LoVo (cell line): Measurements from ENCODE around the gene ATP6V0B.
A peak's percentile ranks its signal among the peaks of the same experiment; 100 is the strongest.

Source experiments
- DNase-seq: peaks from one replicate; pipeline ENCODE4 v3.0.0-alpha.2; 2016; ENCODE audit warnings: low spot score

ATP6V0B gene

DNA sequence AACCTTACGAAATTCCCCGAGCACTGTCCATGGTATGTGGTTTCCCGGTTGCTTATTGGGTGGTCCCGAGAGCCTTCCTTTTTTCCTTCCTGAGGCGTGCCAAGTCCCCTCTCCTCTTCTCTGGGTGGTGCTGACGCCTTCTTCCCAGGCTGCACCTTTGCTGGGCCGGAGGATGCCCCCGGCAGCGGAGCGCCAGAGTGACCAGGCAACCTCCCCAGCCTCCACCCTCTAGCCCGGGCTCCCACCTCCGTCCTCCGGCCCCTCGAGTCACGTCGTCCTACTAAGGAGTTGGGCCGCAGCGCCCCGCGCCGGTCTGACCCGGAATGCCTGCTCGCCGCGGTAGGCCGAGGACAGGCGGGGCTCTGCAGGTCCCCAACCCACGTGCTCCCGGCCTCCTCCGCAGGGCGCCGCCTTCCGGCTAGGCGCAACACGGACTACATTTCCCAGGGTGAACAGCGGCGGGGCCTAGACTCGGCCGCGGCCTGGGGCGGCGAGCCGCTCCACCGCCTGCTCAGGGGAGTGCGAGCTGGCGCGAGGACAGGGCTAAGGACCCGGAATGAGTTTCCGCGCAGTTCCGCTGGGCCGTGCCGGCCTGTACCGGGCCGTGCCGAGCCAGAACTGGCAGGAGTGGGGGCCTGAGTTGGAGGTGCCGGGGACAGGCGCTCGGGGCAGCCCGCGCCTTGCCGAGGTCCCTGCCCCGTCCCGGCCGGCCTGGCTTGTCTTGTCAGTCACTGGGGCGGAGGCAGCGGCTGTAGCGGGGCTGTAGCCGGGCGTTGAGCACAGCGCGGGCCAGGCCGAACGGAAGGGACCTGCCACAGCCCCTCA is 28.3 kb upstream of the ATP6V0B start, which contains the start of gene IPO13:
IPO13 (plus strand) TSS at position 715 of the 825 bp plus-strand sequence. CDS start 651 bp downstream, outside the sequence.
- DNase-seq = peak; percentile 95

GRCh38 chr1:43947061-43947873 is 27.5 kb upstream of the ATP6V0B start:
- no peak for DNase-seq

DNA sequence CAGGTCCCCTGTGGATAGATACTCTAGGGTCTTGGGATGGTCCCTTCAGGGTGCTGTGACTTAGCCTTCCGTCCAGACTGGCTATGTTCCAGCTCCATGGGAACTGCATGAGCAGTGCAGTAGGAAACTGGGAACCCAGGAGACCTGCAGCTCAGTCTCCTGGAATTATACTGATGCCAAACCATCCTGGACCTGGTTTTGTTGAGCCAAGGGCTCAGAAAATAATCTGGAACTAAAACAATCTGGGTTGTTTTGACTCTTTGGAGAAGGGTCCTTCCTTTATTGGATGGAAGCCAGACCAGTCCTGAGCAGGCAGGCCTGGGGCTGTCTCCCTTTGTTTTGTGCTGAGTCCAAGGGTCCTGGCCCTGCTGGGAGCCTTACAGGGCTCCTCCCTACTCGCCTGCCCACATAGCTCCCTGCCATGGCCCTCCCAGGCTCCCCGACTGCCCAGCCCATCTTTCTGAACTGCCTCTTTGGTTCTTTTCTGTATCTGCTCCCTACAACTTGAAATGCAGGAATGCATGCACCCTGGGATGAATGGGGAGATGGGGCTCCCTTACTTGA is 26.8 kb upstream of the ATP6V0B start:
- no peak for DNase-seq

- no peak for DNase-seq
These were observed 25.1 kb upstream of the ATP6V0B start for GRCh38 chr1:43949678-43950077.

GRCh38 chr1:43951021-43951985 is 23.5 kb upstream of the ATP6V0B start:
- DNase-seq = no peak

DNA sequence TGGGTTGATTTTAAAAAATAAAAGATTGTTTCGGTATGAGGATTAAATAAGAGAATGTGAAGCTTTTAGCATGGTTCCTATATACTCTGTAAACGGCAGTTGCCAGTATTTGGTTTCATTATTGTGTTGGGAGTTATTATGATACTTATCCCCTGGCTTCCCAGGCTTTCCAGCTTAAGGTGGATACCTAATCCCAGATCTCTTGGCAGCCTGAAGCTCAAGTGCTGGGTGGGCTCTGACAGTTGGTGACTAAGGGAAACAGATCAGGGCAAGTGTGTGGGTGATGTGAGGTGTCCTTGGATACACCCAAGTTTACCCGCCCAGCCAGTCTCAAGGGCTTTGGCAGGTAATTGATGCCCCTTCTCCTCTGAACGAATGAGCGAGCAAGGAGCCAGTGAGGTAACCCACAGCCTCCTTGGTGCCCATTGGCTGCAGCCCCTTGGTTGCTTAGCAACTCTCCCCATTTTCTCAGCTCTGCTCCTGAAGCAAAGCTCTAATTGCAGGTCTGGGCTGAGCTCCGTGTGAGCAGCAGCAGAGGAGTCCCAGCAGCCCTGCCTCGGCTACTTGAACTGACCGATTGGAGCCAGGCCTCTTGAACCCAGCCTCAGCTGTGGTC is 21.9 kb upstream of the ATP6V0B start:
- no peak for DNase-seq

GRCh38 chr1:43953361-43953760 is 21.4 kb upstream of the ATP6V0B start:
- DNase-seq = no peak

GRCh38 chr1:43954036-43954435 is 20.7 kb upstream of the ATP6V0B start:
- DNase-seq = no peak

DNA sequence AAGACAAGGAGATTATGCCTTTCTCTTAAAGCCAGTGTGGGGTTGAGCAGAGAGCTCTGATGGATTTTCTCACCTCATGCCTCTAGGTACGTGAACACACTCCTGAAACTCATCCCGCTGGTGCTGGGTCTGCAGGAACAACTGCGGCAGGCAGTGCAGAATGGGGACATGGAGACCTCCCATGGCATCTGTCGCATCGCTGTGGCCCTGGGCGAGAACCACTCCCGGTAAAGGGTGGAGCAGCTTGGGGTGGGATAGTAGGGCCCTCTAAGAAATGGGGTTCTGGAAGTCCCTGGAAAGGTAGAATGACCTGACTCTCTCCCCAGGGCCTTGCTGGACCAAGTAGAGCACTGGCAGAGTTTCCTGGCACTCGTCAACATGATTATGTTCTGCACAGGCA is 18.5 kb upstream of the ATP6V0B start:
- DNase-seq = no peak

DNA sequence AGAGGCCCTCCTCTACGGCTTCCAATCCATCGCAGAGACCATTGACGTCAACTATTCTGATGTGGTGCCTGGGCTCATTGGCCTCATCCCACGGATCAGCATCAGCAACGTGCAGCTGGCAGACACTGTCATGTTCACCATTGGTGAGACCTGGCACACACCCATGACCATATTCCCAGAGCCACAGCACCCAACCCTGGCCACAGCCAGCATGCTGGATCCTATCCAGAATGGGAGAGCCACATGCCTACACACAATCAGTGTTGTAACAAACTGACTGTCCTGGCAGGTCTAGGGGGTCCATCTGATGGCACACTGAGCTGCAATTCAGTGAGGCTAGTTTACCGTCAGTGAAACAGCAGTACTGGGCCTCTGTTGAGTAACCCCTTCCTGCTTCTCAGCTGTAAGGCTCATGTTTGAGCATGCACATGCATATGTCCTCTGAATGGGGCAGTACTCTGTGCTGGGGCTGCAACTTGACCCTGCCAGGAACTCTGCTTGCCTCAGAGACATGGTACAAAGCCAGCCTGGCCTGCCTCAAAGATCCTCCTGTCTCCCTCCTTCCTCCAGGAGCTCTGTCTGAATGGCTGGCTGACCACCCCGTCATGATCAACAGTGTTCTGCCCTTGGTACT is 17.2 kb upstream of the ATP6V0B start:
- no peak for DNase-seq

DNA sequence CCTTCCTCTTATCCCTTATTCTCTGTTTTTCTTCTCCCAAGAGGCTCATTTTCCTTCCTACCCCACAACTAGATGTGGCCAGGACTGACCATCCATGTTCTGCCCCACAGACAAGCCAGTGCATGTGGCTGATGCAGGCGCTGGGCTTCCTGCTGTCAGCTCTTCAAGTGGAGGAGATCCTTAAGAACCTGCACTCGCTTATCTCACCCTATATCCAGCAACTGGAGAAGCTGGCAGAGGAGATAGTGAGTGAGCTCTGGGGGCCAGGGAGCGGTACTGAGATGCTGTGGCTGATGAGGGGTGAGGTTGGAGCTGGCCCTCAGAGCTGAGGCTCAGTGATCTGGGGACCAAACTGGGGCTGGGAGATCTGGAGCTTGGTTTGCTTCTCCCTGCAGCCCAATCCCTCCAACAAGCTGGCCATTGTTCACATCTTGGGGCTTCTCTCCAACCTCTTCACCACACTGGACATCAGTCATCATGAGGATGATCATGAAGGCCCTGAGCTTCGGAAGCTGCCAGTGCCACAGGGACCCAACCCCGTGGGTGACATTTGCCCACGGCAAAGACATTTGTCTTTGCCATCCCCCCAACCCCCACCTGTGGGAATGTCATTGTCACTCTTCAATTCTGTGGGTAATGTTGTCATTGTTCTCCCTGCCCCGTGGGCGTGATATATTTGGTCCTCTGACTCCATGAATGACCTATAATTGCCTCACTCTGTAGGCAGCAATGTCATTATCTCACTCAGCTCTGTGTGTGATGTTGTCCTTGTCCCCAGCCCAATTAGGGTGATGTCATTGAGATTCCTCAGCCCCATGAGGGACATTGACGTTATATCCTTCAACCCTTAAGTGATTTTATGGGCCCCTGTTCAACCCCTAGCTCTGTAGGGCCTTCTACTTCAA is 16.2 kb upstream of the ATP6V0B start:
- DNase-seq = no peak

DNA sequence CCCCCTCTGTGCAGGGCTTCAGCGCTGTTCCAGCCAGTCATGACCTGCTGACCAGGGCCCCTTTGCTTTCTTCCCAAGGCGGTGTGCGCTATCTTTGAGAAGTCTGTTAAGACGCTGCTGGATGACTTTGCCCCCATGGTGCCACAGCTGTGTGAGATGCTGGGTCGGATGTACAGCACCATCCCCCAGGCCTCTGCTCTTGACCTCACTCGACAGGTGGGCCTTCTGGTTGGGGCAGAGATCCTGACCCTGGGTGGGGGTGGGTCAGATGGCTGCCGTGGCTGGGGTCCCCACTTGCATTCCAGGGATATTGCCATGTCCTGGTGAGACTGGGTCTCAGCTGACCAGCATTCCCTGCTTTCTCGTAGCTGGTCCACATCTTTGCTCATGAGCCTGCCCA is 14.0 kb upstream of the ATP6V0B start:
- DNase-seq = no peak

DNA sequence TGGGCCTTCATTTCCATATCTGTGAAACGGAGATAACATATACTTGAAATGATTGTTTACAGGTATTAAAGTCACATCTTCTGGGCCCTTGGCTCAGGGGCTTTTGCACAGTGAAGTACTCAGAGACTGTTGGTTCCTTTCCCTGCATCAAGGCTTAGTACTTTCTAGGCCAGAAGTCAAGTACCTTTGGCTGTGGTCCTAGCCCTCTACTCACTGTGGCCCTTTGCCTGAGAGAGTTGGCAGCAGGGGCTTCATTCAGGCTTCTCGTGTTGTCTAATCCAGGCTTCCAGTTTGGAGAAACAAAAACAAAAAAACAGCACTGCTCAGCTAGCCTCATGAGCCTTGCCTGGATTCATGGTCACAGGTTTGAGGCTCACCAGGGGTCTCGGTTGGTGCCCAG is 13.1 kb upstream of the ATP6V0B start:
- DNase-seq = no peak

GRCh38 chr1:43962324-43962723 is 12.4 kb upstream of the ATP6V0B start:
- no peak for DNase-seq

DNA sequence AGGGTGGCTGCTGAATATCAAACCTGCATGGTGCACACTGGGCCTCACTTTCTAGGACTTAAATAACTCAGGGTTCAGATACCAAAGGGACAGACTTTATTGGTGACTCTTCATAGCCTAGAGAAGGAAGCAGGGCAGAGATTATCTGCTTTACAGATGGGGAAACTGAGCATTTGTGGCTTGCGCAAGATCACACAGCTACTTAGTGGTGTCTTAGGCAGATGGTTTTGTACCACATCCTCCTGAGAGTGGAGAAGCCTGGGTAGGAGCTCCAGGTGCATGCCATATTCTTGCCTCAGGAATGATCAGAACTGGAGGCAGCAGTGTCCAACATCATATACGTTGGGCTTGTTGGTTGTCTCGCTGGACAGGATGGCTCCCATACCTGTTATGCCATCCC is 11.8 kb upstream of the ATP6V0B start:
- no peak for DNase-seq

DNA sequence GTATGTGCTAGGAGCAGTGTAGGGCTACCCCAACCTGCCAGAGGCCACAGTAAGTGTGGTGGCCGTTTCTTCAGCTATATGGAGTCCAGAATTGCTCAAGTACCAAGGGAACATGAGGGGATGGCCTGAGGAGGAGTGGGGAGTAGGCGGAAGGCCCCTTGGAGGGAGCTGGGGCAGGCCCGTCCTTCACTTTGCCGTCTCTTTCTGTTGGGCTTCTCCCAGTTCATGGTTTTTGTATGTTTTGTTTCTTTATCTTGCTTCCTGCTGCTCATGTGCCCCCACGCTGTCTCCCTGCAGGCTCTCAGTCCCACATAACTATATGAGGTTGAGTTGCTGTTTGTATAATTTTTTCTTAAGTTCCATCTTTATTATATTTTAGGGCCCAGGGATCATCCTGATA is 10.9 kb upstream of the ATP6V0B start:
- no peak for DNase-seq

DNA sequence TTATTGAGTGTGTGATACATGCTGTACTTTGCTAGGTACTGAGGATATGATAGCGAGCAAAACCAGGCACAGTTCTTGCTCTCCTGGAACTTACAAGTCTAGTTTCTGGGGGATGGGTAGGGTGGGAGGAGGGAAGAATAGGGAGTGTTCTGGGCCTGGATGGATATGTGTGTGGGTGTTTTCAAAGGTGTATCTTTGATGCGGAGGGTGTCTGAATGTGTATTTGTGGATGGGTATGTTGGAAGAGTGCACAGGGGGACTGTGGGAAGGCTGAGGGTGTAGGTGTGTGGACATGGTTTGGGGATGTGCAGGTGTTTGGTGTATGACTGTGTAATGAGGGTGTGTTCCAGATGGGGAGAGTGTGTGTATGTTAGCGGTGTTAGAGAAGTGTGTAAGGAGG is 9.4 kb upstream of the ATP6V0B start:
- DNase-seq = no peak

- DNase-seq = no peak
These were observed 6.3 kb upstream of the ATP6V0B start for GRCh38 chr1:43968348-43968948.

DNA sequence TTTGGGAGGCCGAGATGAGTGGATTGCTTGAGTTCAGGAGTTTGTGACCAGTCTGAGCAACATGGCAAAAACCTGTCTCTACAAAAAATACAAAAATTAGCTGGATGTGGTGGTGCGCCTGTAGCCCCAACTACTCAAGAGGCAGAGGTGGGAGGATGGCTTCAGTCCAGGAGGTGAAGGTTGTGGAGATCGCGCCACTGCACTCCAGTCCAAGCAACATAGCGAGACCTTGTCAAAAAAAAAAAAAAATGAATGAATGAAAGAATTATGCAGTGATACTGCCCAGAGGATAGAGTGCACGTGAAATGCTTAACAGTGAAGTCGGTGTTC is 5.4 kb upstream of the ATP6V0B start:
- no peak for DNase-seq
